ENCODE results near the gene NANS.
A peak's percentile ranks its signal among the peaks of the same experiment; 100 is the strongest.
"Not testable (repeated sequence)": the region's sequence is repeated elsewhere in the genome, so short reads cannot be mapped to it uniquely, and the experiment has no call there.

The NANS gene

DNA sequence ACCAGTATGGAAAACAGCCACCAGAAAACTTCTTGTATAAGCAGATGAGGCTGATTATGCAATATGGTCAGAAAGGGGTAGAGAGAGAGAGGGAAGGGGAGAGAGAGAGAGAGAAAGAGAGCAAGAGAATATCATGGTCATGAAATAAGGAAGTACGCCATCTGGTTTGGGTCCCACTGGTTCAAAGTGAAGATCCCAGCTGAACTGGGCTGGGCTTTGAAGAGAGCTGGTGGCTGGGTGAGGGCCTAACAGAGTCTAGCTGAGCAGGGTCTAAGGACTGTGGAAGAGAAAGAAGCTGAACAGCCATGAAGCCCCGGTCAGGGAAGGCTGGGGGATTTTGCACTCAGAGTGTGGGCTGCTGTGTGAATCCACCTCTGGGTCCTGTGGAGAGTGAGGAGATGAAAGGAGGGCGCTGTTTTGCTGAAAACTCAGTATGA lies 47.9 kb downstream of the NANS start:
- no peak for DNase-seq

DNA sequence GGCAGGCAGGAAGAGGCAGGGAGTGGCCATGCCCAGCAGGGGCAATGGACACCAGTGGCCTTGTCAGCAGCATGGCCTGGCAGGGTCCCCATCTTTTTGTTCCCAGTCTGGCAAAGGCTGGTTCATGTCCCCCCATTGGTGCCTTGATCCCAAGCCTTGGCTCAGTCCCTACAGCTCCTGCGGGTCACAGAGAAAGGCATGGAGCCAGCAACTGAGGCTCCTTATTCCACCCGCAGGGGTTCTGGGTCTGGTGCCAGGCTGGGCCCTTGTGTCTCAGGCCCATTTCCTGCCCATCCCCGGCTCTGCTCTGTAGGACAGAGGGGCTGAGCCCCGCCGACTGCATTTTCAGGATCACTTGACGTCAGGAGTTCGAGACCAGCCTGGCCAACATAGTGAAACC lies 48.5 kb downstream of the NANS start:
- no peak for DNase-seq

DNA sequence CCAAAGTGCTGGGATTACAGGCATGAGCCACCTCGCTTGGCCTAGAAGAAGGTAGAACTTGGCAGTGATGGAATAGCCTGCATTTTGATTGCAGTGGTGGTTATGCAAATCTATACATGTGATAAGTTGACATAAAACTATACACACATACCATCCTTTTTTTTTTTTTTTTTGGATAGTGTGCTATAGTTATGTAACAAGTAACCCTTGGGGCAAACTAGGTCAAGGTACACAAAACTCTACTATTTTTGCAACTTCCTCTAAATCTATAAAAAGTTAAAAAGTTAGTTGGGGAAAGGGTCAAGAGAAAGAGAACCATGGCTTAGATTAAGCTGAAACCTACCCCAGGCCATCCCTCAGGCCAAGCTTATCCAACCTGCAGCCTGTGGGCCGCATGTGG lies 51.4 kb downstream of the NANS start:
- no peak for DNase-seq

DNA sequence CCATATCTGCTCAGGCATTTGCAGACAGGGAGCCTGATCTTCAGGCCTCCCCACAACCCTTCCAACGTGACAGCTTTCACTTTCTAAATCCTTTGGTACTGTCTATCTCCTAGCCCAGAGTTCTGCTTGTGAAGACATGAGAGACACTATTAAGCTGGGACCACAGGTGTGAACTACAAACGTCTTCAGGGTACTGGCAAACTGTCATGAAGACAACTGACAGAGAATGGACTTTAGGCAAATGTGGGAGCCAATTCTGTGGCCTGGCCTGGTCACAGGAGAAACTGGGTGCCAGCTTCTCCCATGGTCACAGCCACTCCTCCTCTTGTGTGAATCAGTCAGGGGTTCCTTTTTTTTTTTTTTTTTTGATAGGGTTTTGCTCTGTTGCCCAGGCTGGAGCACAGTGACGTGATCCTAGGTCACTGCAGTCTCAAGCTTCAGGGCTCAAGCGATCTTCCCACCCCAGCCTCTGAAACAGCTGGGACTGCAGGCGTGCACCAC lies 52.0 kb downstream of the NANS start:
- peak; percentile 24 for DNase-seq

DNA sequence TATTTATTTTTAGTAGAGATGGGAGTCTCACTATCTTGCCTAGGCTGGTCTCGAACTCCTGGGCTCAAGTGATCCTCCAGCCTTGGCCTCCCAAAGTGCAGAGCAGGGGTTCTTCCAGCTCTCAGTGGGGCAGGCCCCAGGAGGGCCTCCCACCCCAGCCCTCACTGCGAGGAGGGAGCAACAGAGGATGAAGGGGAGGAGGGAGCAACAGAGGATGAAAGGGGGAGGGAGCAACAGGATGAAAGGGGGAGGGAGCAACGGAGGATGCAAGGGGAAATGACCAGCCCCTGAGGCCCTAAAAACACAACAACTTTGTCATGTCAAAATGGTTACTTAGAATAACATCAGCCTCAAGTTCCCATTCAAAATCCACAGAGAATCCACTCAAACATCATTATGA lies 52.5 kb downstream of the NANS start:
- no peak for DNase-seq

DNA sequence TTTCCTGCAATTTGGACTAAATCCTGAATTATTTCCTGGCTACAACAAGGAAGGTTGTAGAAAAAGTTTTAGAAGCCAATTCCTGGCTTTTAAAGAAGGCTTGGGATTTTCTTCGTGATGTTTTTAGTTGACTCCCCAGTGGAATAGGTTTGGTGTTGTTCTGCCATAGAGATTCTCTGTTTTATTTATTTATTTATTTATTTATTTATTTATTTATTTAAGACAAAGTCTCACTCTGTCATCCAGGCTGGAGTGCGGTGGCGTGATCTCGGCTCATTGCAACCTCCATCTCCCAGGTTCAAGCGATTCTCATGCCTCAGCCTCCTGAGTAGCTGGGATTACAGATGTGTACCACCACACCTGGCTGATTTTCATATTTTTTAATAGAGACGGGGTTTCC lies 60.6 kb downstream of the NANS start:
- not testable (repeated sequence) for DNase-seq

DNA sequence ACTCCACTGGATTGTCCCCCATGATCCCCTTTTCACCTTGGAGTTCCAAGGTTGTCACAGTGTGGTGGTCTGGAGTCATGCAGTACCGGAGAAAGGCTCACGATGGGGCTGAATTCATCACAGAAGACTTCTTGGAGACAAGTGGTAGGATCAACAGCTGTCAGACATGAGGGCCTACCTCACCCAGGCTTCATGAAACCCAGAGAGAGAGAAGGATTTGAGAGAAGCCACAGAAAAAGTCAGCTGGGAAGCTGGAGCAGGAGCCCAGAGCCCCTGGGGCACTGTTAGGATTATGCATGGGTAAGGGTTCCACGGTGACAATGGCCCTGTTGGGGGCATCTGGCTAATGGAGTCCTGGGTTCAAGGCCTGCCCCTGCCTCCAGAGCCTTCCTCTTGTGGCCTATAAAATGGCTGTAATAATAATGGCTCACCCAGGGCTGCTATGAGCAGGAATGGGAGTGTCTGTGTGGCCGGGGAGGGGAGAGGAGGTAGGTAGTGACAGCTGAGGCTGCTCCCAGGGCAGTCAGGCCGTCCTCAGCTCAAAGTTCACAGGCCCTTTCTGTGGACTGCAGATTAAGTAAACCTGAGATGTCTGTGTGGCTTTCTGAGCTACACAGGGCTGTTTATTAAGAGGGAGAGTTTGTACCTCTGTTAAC lies 61.6 kb downstream of the NANS start:
- DNase-seq, result peak; percentile 55

DNA sequence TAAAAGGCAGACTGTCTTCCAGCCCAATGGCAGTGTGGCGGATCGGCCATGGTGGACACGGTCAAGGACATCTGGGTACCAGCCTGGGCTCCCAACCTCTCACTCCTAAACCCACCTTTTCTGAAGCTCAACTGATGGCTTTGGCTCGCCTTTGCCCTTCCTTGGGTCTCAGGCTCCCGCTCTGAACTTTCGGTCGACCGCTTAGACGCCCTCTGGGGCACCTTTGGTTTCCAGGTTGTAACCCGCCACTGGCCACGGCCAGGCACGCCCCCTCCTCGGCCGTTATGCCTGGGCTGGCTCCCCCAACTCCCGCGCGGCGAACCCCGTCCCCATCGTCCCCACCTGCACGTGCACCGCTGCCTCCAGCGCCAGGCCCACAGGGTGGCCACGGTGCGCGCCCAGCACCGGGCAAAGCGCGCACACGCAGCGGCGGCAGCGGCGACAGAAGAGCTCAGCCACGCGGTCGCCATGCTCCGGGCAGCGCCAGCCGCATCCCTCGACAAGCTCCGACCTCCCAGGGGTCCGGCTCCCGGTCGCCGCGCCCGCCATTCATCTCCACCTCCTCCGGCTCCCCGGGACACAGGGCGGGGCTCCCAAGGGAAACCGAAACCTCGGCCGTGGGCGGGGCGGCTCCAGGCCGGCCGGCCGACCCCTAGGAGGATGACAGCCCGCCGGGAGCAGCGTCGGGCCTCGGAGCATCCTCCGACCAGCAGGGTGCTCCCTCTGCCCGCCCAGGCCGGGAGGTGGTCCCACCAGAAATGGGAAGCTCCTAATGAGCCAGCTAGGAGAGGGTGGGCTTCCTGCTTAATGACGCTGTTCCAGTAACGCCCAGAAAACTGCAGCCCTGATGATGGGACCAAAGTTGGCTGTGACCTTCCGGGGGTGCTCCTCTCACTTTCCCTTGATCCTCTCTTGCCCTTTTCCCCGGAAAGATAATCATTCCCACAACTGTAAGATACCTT lies 62.4 kb downstream of the NANS start, which contains the start of gene TRIM14:
Gene TRIM14, minus strand, starts transcription at position 583 of the 962 bp plus-strand sequence. Its CDS starts 34 bp downstream, at position 549.
- peak; percentile 56 for DNase-seq

DNA sequence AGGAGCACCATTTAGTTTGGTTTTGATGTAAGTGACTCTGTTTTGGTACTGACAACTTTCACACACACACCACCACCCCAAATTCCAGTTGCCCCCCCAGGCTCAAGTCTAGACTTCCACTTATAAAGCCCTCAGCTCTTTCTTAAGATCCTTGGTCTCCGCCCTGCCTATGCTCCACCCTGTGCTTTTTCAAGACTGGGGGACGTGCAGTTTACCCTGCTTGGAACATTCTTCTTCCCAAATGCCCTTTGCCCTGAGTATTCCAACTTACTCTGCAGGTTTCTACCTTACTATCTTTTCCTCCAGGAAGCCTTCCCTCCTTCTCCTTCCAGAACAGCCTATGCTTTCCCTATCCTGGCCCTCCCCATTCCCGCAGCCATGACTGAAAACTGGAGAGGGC lies 63.9 kb downstream of the NANS start:
- DNase-seq, result no peak

DNA sequence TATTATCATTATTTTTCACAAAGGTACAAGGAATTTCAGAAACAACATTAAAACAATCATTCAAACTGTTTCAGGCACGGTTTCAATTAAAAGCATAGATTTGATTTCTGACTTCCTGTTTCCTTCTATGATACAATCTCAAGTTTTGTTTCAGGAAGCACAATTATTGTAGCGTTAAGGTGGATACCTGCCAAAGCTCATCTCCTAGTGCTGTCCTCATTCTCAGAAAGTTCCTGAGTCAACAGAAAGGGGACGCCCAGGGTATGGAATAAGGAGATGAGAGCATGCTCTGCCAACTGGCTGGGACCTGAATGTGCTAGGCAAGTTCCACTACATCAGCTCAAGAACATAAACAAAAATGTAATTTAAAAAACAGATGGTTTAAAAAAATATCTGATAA lies 64.5 kb downstream of the NANS start:
- DNase-seq, result no peak

DNA sequence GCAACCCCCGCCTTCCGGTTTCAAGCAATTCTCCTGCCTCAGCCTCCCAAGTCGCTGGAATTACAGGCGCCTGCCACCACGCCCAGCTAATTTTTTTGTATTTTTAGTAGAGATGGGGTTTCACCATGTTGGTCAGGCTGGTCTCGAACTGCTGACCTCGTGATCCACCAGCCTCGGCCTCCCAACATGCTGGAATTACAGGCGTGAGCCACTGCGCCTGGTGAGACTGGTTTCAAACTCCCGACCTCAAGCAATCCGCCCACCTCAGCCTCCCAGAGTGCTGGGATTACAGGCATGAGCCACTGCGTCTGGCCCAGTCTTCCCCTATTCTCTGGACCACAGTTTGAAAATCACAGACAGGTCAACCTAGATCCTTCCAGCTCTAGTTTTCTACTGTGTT lies 67.6 kb downstream of the NANS start:
- not testable (repeated sequence) for DNase-seq

DNA sequence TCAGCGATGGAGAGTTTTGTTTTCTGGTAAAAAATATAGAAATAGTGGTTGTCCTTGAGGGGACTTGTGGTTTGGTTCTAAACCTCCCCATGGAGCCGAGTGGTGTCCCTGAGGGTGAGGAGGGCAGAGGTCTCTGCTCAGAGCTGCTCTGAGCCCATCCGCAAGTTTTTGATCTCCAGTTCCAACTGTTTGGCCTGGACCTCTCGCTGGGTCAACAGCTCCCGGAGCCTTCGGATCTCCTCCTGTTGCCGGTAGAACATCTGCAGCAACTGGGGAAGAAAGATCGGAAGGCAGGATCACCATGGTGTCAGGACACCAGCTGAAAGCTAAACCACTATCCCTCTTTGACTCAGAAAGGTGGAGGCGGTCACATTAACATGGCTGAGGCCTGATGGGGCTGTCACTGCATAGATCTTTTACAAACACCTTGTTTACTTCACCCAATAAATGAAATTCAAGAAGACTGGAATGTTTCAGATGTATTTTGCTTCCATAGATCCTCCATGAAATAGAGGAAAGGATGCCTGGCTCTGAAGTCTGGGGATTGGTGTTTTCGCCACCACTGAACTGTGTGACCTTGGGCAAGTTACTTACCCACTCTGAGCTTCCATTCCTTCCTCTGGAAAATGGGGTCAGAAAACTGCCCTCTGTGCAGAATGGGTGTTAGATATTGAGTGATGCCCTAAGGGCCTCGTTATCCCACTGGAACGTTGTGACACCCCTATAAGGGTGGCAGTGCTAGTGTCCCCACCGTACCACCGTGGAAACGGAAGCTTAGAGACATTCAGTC lies 68.3 kb downstream of the NANS start:
- DNase-seq, result no peak

DNA sequence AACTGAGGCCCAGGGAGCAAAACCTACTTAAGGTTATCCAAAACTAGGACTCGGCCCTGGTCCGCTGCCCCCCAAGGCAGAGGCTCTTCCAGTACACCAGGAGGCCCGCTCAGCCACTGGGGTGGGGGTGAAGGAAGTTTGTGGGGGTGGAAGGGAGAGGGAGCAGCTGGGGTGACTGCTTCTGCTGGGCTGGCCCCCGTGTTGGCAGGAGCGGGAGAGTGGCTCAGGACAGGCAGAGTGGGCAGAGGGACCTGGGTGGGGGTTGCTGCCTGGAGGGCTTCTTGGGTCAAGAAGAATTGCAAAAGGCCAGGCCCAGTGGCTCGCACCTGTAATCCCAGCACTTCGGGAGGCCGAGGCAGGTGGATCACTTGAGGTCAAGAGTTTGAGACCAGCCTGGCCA lies 70.7 kb downstream of the NANS start:
- no peak for DNase-seq

DNA sequence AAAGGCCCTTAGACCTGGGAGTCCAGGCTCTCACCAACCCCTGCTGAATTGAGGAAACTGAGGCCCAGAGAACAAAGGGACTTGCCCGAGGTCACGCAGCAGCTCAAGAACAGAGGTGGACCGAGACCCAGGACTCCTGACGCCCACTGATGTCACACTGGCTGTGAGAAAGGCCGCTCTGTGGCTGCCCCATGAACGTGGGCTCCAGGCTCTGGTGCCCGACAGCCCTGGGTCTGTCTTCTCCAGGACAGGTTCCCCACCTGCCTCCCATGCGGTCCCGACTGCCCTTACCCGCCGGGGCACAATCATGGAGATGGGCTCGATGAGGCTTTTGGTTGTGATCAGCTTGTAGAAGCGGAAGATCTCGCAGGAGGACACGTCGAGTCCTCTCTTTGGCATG lies 71.8 kb downstream of the NANS start:
- DNase-seq, result no peak

DNA sequence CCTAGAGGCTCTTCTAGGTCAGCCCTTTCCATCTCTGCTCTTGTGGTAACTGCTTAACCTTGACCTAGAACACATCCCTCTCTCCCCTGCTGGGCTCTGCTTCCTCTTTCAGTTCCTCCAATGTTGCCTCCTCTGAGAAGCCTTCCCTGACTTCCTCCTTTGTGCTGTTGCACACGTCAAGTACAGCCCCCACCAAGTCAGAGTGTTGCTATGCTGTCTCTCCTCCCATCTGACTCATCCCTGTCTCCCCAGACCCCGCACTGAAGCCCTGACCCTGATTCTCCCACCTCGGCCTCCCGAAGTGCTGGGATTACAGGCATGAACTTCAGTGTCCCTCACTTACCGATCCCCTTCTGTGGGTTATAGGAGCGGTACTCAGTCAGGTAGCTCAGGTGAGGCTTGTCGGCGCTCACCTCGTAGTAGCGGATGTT lies 72.9 kb downstream of the NANS start:
- no peak for DNase-seq

DNA sequence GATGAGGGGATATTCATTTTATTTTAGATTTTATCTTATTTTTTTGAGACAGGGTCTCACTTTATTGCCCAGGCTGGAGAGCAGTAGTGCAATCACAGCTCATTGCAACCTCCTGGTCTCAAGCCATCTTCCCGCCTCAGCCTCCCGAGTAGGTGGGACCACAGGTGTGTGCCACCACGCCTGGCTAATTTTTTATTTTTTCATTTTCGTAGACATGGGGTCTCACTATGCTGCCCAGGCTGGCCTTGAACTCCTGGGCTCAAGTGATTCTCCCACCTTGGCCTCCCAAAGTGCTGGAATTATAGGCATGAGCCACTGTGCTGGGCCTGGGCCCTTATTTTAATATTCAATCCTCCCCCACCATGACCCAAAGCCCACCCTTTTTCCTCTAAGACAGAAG lies 73.5 kb downstream of the NANS start:
- not testable (repeated sequence) for DNase-seq

DNA sequence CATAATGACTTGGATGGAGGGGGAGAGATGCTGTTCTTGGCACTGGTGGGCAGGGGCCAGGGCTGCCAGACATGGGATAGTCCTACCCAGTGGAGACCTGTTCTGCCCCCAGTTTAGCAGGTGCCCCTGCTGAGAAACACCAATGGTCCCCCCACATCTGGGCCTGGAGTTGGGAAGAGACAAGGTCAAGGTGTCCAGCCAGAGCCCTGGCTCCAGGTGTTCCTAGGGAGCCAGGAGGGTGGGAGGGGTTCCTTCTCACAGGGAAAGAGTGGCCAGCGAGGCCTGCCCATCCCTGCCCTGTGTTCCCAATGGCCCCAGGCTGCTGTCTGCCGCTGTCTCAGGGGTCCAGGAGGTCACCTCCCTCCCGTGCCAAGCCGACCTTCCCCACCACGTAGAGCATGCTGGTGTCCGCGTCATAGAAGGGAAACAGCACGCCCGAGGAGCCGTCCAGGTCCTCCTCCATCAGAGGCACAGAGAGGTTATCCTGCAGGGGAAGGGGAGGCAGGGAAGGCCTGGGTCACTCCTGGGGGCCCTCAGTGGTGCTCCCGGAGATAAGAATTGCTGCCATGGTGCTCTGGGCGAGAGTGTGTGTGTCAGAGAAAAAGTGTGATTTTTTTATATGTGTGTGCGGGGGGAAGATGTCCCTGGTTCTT lies 74.2 kb downstream of the NANS start:
- DNase-seq, result no peak

DNA sequence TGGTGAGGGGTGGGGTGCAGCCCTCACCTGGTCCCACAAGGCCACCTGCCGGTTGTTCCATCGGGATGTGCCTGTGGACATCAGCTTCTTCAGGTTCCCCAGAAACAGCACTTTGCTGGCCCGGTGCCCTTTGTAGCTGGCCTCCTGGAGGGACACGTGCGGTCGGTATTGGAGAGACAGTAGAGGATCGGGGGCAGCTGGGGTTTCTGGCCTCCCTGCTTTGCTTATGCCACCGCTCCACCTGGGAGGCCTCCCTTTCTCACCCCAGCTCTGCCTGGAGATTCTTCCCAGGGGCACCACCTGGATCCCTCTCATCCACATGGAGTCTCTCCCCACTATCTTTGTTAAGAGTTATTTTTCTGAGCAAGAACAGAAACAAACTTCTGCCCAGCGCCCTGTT lies 75.6 kb downstream of the NANS start:
- no peak for DNase-seq
